ENCODE data around the gene ALDH9A1.

ALDH9A1 gene

DNA sequence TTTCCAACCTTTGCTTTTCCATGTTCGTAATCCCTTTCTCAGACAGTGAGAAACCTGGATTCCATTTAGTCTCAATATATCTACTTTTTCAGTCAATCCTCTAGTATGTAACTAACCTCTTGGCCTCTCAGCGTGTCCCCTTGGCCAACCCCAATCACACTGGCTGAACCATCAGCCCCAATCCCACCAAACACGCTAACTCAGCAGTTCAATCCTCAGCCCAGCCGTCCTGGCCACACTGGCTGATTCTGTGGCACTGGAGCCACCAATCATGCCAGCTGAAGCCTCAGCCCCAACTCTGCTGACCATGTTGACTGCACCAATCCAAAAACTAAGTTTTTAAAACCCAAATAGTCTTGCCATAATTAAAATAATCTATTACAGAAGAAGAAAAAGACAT lies 73.9 kb downstream of the ALDH9A1 start:
- Histone ChIP-seq H3K9me3 (ENCODE audit: low read length) (no peaks in the 10 kb centered on the region), H3K4me2 (ENCODE audit: low read length) (no peak overlapping the region), H3K27ac (ENCODE audit: low read depth, low read length, poor library complexity, severe bottlenecking) (no peak overlapping the region), H3K27me3 (ENCODE audit: insufficient read depth, low read length) (no peaks in the 10 kb centered on the region; the same call in 1 of the 2 replicates), H4K20me1 (ENCODE audit: insufficient read depth, low read length) (no peaks in the 10 kb centered on the region), H3K9ac (ENCODE audit: low read length) (no peak overlapping the region), H3K36me3 (ENCODE audit: insufficient read depth, low read length) (no peaks in the 10 kb centered on the region), H3K79me2 (ENCODE audit: insufficient read depth, low read length) (no peaks in the 10 kb centered on the region), H3K9me2 (ENCODE audit: low read depth, low read length) (no peaks in the 10 kb centered on the region), H2AFZ (ENCODE audit: low read length) (no peak overlapping the region), H3F3A (ENCODE audit: insufficient read depth, low read length) (no peaks in the 10 kb centered on the region), H3K4me1 (ENCODE audit: insufficient read depth, low read length, severe bottlenecking) (no peaks in the 10 kb centered on the region), H3K4me3 (ENCODE audit: low read depth, low read length, poor library complexity, severe bottlenecking) (no peak overlapping the region)
- TF ChIP-seq, protein P1, sequence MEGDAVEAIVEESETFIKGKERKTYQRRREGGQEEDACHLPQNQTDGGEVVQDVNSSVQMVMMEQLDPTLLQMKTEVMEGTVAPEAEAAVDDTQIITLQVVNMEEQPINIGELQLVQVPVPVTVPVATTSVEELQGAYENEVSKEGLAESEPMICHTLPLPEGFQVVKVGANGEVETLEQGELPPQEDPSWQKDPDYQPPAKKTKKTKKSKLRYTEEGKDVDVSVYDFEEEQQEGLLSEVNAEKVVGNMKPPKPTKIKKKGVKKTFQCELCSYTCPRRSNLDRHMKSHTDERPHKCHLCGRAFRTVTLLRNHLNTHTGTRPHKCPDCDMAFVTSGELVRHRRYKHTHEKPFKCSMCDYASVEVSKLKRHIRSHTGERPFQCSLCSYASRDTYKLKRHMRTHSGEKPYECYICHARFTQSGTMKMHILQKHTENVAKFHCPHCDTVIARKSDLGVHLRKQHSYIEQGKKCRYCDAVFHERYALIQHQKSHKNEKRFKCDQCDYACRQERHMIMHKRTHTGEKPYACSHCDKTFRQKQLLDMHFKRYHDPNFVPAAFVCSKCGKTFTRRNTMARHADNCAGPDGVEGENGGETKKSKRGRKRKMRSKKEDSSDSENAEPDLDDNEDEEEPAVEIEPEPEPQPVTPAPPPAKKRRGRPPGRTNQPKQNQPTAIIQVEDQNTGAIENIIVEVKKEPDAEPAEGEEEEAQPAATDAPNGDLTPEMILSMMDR (IDR thresholded peaks at IDR 0.05; ENCODE audit: low read length): no peak
- TF ChIP-seq EZH2 (IDR thresholded peaks at IDR 0.05; ENCODE audit: borderline replicate concordance, low read length): no peak

DNA sequence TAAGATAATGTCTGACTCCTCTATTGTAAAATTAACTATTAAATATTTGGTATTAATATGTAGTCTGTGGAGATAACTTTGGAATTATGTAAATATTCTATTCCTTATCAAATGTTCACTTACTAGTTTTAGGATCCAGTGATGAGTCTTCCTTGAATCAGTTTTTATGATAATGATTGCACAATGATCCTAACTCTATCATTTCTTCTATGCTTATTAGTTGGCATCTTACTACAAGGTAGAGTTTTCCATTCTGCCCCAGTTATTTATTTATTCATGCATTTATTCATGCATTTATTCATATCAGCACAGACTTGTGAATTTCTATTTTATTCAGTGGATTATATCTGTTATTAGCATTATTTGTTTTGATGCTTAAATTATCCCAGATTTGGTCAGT lies 74.7 kb downstream of the ALDH9A1 start:
- Histone ChIP-seq H3K9me3 (ENCODE audit: low read length) (no peaks in the 10 kb centered on the region), H3K27ac (ENCODE audit: low read depth, low read length, poor library complexity, severe bottlenecking) (no peak overlapping the region), H3K9me2 (ENCODE audit: low read depth, low read length) (no peaks in the 10 kb centered on the region), H4K20me1 (ENCODE audit: insufficient read depth, low read length) (no peaks in the 10 kb centered on the region), H3K79me2 (ENCODE audit: insufficient read depth, low read length) (no peaks in the 10 kb centered on the region), H3K36me3 (ENCODE audit: insufficient read depth, low read length) (no peaks in the 10 kb centered on the region), H3K9ac (ENCODE audit: low read length) (no peak overlapping the region), H3K4me3 (ENCODE audit: low read depth, low read length, poor library complexity, severe bottlenecking) (no peak overlapping the region), H3K27me3 (ENCODE audit: insufficient read depth, low read length) (no peaks in the 10 kb centered on the region; the same call in 1 of the 2 replicates), H3F3A (ENCODE audit: insufficient read depth, low read length) (no peaks in the 10 kb centered on the region), H3K4me1 (ENCODE audit: insufficient read depth, low read length, severe bottlenecking) (no peaks in the 10 kb centered on the region), H3K4me2 (ENCODE audit: low read length) (no peak overlapping the region), H2AFZ (ENCODE audit: low read length) (no peak overlapping the region)
- TF ChIP-seq EZH2 (IDR thresholded peaks at IDR 0.05; ENCODE audit: borderline replicate concordance, low read length): no peak
- TF ChIP-seq, protein P1 (IDR thresholded peaks at IDR 0.05; ENCODE audit: low read length): no peak

DNA sequence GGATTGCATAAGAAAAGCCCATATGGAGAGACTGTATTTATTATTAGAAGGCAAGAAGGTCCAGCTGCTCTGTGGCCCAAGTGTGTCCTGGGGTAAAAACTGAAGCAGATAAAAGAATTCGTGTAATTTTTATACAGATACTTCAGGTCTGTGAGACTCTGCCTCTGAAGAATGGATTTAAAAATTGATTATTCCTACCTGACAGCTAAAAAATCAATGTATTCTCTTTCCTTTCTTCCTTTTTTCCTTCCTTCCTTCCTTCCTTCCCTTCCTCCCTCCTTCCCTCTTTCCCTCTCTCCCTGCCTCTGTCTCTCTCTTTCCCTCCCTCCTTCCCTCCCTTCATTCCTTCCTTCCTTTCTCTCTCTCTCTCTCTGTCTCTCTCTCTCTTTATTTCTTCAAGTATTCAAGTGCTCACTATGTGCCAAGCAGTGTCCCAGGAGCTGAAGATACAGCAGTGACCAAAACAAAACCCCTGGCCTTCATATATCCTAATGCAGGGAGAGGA lies 78.7 kb downstream of the ALDH9A1 start:
- H3K36me3 ChIP-seq (ENCODE audit: insufficient read depth, low read length): no peaks in the 10 kb centered on the region
- H3K27me3 ChIP-seq (ENCODE audit: insufficient read depth, low read length): no peaks in the 10 kb centered on the region; the same call in 1 of the 2 replicates
- no peak overlapping the region for H3K27ac ChIP-seq (ENCODE audit: low read depth, low read length, poor library complexity, severe bottlenecking)
- TF ChIP-seq, protein P1 (IDR thresholded peaks at IDR 0.05; ENCODE audit: low read length): no peak
- TF ChIP-seq EZH2 (IDR thresholded peaks at IDR 0.05; ENCODE audit: borderline replicate concordance, low read length): no peak
- H3K4me3 ChIP-seq (ENCODE audit: low read depth, low read length, poor library complexity, severe bottlenecking): no peak overlapping the region
- no peaks in the 10 kb centered on the region for H3F3A ChIP-seq (ENCODE audit: insufficient read depth, low read length)
- H3K79me2 ChIP-seq (ENCODE audit: insufficient read depth, low read length): no peaks in the 10 kb centered on the region
- H4K20me1 ChIP-seq (ENCODE audit: insufficient read depth, low read length): no peaks in the 10 kb centered on the region
- H3K9ac ChIP-seq (ENCODE audit: low read length): no peak overlapping the region
- no peak overlapping the region for H2AFZ ChIP-seq (ENCODE audit: low read length)
- H3K4me1 ChIP-seq (ENCODE audit: insufficient read depth, low read length, severe bottlenecking): no peaks in the 10 kb centered on the region
- no peaks in the 10 kb centered on the region for H3K9me2 ChIP-seq (ENCODE audit: low read depth, low read length)
- H3K9me3 ChIP-seq (ENCODE audit: low read length): no peaks in the 10 kb centered on the region
- H3K4me2 ChIP-seq (ENCODE audit: low read length): no peak overlapping the region

Data from OCI-LY1 (cell line).